Cortex of kidney (tissue), 1 donor: ENCODE results near the gene SLX9.

Experiments used
- DNase-seq: peaks from one replicate; lab custom pipeline; 2025; lab: John Stamatoyannopoulos, UW

Gene SLX9, protein sequence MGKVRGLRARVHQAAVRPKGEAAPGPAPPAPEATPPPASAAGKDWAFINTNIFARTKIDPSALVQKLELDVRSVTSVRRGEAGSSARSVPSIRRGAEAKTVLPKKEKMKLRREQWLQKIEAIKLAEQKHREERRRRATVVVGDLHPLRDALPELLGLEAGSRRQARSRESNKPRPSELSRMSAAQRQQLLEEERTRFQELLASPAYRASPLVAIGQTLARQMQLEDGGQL

DNA sequence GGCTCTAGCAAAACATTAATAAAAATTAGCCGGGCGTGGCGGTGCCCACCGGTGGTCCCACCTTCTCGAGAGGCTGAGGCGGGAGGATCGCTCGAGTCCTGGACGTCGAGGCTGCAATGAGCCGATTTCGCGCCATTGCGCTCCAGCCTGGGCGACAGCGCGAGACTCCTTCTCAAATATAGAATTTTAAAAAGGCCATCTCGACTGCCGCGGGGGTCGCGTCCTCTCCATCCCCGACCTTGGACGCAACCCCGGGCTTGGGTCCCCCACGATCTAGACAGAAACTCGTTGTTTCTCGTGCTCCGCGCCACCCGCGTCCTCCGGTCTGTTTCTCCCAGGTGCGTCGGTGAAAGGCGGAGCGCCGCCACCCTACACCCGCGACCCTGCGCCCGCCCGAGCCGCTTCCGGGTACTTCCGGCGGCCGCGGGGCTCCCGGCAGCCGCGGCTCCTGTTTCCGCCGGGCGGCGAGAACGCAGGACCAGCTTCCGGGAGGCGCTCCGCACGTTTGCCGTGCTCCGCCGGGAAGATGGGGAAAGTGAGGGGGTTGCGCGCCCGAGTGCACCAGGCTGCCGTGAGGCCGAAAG is at the start of gene SLX9:
Gene SLX9, plus strand, starts transcription at position 498 of the 584 bp plus-strand sequence. Its CDS starts 29 bp downstream, at position 527.
- no peak for DNase-seq

- no peak for DNase-seq
Observed at GRCh38 chr21:44890338-44890931, 49.4 kb upstream of the SLX9 start.

GRCh38 chr21:44890961-44891541 is 48.8 kb upstream of the SLX9 start:
- DNase-seq: no peak

DNA sequence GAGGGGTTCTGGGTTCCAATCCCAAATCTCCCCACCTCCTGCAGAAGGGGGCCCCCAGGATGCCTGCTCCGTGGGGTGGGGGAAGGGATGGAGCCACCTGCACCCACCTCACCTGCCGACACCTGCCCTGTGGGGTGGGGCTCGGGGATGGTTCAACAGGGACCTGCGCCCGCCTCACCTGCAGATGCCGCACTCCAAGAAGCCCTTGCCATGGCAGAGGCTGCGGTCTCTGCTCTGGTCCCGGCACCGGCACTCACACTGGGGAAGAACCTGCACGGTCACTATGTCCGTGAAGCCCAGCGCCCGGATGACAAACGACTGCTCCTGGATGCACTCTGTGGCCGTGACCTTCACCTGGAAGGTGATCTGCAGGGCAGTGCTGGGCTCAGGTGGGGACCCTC is 48.2 kb upstream of the SLX9 start:
- DNase-seq: no peak

- no peak for DNase-seq
Observed at GRCh38 chr21:44892095-44892494, 47.7 kb upstream of the SLX9 start.

GRCh38 chr21:44892536-44893277 is 47.1 kb upstream of the SLX9 start:
- no peak for DNase-seq

DNA sequence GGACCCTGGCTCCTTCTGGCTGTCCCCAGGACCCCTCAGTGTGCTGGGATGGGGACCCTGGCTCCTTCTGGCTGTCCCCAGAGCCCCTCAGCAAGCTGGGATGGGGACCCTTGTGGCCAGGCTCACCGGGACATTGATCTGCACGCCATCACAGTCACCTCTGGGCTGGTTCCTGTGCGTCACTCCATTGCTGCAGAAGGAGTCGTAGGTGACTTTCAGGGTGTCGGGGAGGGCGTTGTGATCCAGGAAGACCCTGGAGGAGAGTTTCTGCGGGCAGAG is 46.6 kb upstream of the SLX9 start:
- DNase-seq: no peak

GRCh38 chr21:44893948-44894656 is 45.7 kb upstream of the SLX9 start:
- no peak for DNase-seq

- DNase-seq: no peak
Observed at GRCh38 chr21:44894687-44895302, 45.0 kb upstream of the SLX9 start.

- DNase-seq: no peak
Observed at GRCh38 chr21:44895859-44896258, 44.0 kb upstream of the SLX9 start.

DNA sequence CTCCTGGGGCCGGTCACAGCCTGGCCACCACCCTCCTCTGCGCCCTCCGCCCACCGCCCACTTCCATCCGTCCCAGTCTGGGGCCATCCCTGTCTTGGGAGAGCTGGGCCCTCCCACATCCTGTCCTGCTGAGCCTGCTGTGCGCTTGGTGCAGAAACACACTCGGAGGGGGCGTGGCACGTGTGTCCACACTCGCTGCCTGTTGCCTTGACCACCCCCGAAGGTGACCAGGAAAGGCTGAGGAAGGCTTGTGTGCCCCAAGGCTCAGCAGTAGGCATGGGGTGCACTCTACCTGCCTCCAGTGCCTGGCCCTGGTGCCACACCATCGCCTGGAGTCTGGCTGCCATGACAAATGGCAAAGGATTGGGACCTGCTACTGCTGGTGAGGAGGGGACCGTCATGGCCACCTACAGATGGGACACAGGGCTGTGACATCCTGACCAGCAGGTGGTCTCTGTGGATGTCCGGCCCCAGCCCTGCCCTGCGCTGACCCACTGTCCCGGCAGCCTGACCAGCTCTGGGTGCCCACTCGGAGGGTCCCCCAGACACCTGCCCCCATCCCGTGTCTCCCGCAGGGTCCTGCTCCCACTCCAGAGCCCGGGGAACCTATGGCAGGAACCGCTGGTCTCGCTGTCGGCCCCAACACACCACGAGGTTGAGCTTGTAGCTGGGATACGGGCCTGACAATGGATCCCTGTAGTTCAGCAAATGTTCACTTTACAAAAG is 43.1 kb upstream of the SLX9 start:
- DNase-seq: no peak

GRCh38 chr21:44897326-44898010 is 42.4 kb upstream of the SLX9 start:
- DNase-seq: no peak

DNA sequence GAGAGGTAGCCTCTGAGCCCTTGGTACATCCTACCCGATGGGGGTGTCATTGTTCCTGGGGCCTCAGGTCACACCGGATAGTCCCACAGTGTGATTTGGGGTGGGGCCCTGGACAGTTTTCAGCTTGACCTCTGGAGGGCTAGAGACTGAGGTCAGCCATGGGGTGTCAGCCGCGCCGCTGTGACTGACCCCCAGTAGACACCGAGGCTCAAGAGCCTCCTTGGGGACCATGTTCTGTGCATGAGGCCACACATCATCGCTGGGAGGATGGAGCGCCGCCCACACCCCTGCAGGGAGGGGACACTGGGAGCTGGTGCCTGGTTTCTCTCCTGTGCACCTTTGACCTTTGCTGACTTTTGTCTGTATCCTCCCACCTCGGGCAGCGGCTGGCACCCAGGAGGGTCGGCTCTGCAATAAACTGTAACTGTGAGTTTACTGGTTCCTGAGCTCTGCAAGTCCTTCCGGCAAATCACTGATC is 41.8 kb upstream of the SLX9 start:
- no peak for DNase-seq

GRCh38 chr21:44898851-44899767 is 40.7 kb upstream of the SLX9 start:
- DNase-seq: no peak

GRCh38 chr21:44899768-44900558 is 39.9 kb upstream of the SLX9 start:
- no peak for DNase-seq

DNA sequence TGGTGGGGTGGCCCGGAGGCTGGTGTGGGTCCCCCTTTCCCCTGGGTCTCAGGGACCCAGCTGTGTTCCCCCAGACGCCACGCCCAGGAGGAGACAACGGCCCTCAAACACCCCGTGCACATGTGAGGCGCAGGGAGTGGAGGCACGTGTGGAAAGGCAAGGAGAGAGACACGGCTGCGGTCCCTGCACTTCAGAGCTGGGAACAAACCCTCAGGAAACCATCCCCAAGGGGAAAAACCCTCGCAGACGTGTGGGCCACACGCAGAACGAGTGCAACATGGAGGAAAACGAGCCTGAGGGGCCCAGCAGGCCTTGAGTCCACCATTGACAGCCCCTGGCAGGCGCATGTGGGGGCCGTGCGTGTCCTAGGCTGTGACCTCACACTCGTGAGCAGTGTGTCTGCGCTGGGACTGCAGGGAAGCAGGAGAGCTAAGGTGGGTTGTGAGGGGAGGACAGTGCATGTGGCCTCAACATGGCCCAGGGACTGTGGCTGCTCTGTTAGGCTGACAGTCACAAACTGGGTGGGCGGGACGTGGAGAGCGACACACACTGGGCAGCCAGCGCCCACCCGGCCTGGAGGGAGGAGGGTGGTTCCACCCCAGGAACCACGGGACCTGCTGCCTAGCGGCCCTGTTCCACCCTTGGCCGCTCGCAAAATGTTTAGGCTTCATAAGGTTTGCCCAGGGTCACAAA is 39.1 kb upstream of the SLX9 start:
- DNase-seq: no peak

- no peak for DNase-seq
Observed at GRCh38 chr21:44901391-44902074, 38.3 kb upstream of the SLX9 start.
